H9 (cell line): ENCODE data around the gene TTC12. TPM values are rescaled to one million over a fixed set of nuclear protein-coding genes. Genes with fewer than 3 reads are reported as not detected.

Experiments used
- DNase-seq: peaks from one replicate; pipeline ENCODE4 v3.0.0-alpha.2; 2017
- H2AFZ ChIP-seq: one replicate; pipeline ENCODE4 v1.6.1; 2013; ENCODE audit warnings: mild to moderate bottlenecking, low read length, control low read depth, moderate library complexity
- H2AK5ac ChIP-seq: 2 replicates; pipeline ENCODE4 v1.6.1; 2013; ENCODE audit warnings: low read length, control low read depth, mixed read lengths; ENCODE audit not compliant: insufficient read length
- H2BK120ac ChIP-seq: one replicate; pipeline ENCODE4 v1.6.1; 2013; ENCODE audit warnings: low read depth, mild to moderate bottlenecking, low read length, control low read depth, inconsistent platforms; ENCODE audit not compliant: poor library complexity, severe bottlenecking
- H2BK12ac ChIP-seq: 2 replicates; pipeline ENCODE4 v1.6.1; 2013; ENCODE audit warnings: low read length, control low read depth, mixed read lengths, low read depth; ENCODE audit not compliant: insufficient read length
- H2BK15ac ChIP-seq: 2 replicates; pipeline ENCODE4 v1.6.1; 2013; ENCODE audit warnings: low read depth, low read length, control low read depth
- H2BK20ac ChIP-seq: one replicate; pipeline ENCODE4 v1.6.1; 2013; ENCODE audit warnings: low read depth, mild to moderate bottlenecking, low read length, control low read depth, inconsistent platforms; ENCODE audit not compliant: poor library complexity, severe bottlenecking
- H2BK5ac ChIP-seq: 2 replicates; pipeline ENCODE4 v1.6.1; 2013; ENCODE audit warnings: low read length, control low read depth, mixed read lengths; ENCODE audit not compliant: insufficient read length
- H3K14ac ChIP-seq: 2 replicates; pipeline ENCODE4 v1.6.1; 2013; ENCODE audit warnings: low read length, control low read depth; ENCODE audit not compliant: insufficient read depth
- H3K18ac ChIP-seq: 2 replicates; pipeline ENCODE4 v1.6.1; 2013; ENCODE audit warnings: low read depth, mild to moderate bottlenecking, mixed read lengths, low read length, control low read depth; ENCODE audit not compliant: insufficient read length
- H3K23ac ChIP-seq: 2 replicates; pipeline ENCODE4 v1.6.1; 2013; ENCODE audit warnings: low read length, control low read depth, mixed read lengths, low read depth; ENCODE audit not compliant: insufficient read length
- H3K23me2 ChIP-seq: 2 replicates; pipeline ENCODE4 v1.6.1; 2013; ENCODE audit warnings: low read depth, mild to moderate bottlenecking, mixed read lengths, low read length, control low read depth; ENCODE audit not compliant: insufficient read length, poor library complexity, severe bottlenecking
- H3K27ac ChIP-seq: 2 replicates; pipeline ENCODE4 v1.5.1; 2013; ENCODE audit warnings: low read length, control low read depth, mixed read lengths, low read depth; ENCODE audit not compliant: insufficient read length
- H3K27me3 ChIP-seq: 2 replicates; pipeline ENCODE4 v1.6.1; 2013; ENCODE audit warnings: low read length, control low read depth, inconsistent platforms; ENCODE audit not compliant: insufficient read depth
- H3K4ac ChIP-seq: 2 replicates; pipeline ENCODE4 v1.6.1; 2013; ENCODE audit warnings: low read depth, mild to moderate bottlenecking, control low read depth, inconsistent platforms, low read length, moderate library complexity
- H3K4me1 ChIP-seq: 2 replicates; pipeline ENCODE4 v1.6.1; 2013; ENCODE audit warnings: low read length, control low read depth, inconsistent platforms; ENCODE audit not compliant: insufficient read depth
- H3K4me2 ChIP-seq: 2 replicates; pipeline ENCODE4 v1.6.1; 2013; ENCODE audit warnings: low read length, control low read depth, mixed read lengths; ENCODE audit not compliant: insufficient read length, insufficient read depth
- H3K56ac ChIP-seq: 2 replicates; pipeline ENCODE4 v1.6.1; 2013; ENCODE audit warnings: low read depth, mild to moderate bottlenecking, mixed read lengths, low read length, control low read depth; ENCODE audit not compliant: insufficient read length
- H3K79me1 ChIP-seq: 2 replicates; pipeline ENCODE4 v1.6.1; 2013; ENCODE audit warnings: low read depth, mild to moderate bottlenecking, moderate library complexity, low read length, control low read depth, inconsistent platforms; ENCODE audit not compliant: insufficient read depth, poor library complexity, severe bottlenecking
- H3K79me2 ChIP-seq: 2 replicates; pipeline ENCODE4 v1.6.1; 2013; ENCODE audit warnings: low read length, control low read depth, inconsistent platforms; ENCODE audit not compliant: insufficient read depth
- H3K9ac ChIP-seq: 2 replicates; pipeline ENCODE4 v1.6.1; 2013; ENCODE audit warnings: low read length, control low read depth, mixed read lengths; ENCODE audit not compliant: insufficient read length; ENCODE audit errors: extremely low read depth
- H3K9me3 ChIP-seq: one replicate; pipeline ENCODE4 v1.6.1; 2013; ENCODE audit warnings: low read depth, low read length, inconsistent platforms; ENCODE audit not compliant: control insufficient read depth
- H3T11ph ChIP-seq: one replicate; pipeline ENCODE4 v1.6.1; 2013; ENCODE audit warnings: mild to moderate bottlenecking, low read length, control low read depth, inconsistent platforms
- H4K20me1 ChIP-seq: one replicate; pipeline ENCODE4 v1.6.1; 2013; ENCODE audit not compliant: control insufficient read depth, insufficient read length, insufficient read depth
- H4K5ac ChIP-seq: 2 replicates; pipeline ENCODE4 v1.6.1; 2013; ENCODE audit warnings: low read depth, mild to moderate bottlenecking, mixed read lengths, low read length, control low read depth; ENCODE audit not compliant: insufficient read length
- H4K8ac ChIP-seq: replicated peaks from 2 replicates; pipeline ENCODE4 v1.6.1; 2013; ENCODE audit warnings: low read length, control low read depth, mixed read lengths, low read depth; ENCODE audit not compliant: insufficient read length
- H4K91ac ChIP-seq: 2 replicates; pipeline ENCODE4 v1.6.1; 2013; ENCODE audit warnings: low read depth, mild to moderate bottlenecking, moderate library complexity, mixed read lengths, low read length, control low read depth; ENCODE audit not compliant: insufficient read length
- H3K27ac Mint-ChIP-seq, 3 experiments: 2 replicates in 2 of 3; 3 replicates in 1 of 3; pipeline ENCODE4 v1.8.0; 2020 to 2021; ENCODE audit warnings: mixed read lengths in 3 of 3, mild to moderate bottlenecking in 1 of 3, moderate library complexity in 1 of 3
- H3K27me3 Mint-ChIP-seq: 2 replicates; pipeline ENCODE4 v1.8.0; 2021; ENCODE audit warnings: low read depth, mild to moderate bottlenecking, moderate library complexity, mixed read lengths
- H3K36me3 Mint-ChIP-seq, 3 experiments: 2 replicates in 2 of 3; 3 replicates in 1 of 3; pipeline ENCODE4 v1.8.0; 2020 to 2021; ENCODE audit warnings: low read depth in 3 of 3, mixed read lengths in 3 of 3; ENCODE audit not compliant: insufficient read depth in 1 of 3
- H3K4me1 Mint-ChIP-seq, 2 experiments: 2 replicates each; pipeline ENCODE4 v1.8.0; 2020; ENCODE audit warnings: mixed read lengths in 2 of 2
- H3K4me3 Mint-ChIP-seq, 2 experiments: 2 replicates in 1 of 2; 3 replicates in 1 of 2; pipeline ENCODE4 v1.8.0; 2020 to 2021; ENCODE audit warnings: mild to moderate bottlenecking in 2 of 2, mixed read lengths in 2 of 2, moderate library complexity in 1 of 2
- H3K9me3 Mint-ChIP-seq, 2 experiments: 2 replicates in 1 of 2; 3 replicates in 1 of 2; pipeline ENCODE4 v1.8.0; 2020; ENCODE audit warnings: mild to moderate bottlenecking in 2 of 2, mixed read lengths in 2 of 2, moderate library complexity in 1 of 2
- CTCF ChIP-seq: fragments of 200-600 bp; sonication (generic); conservative IDR thresholded peaks from 3 replicates; pipeline ENCODE4 v1.8.0; 2021; ENCODE audit warnings: antibody characterized with exemption, mild to moderate bottlenecking
- WGBS: extraction: QIAGEN DNeasy Blood & Tissue Kit; methylation state at CpG from one replicate; pipeline ENCODE4 v1.1.7; 2013; ENCODE audit warnings: missing lambda C conversion rate, low lambda C conversion rate, mixed read lengths; ENCODE audit not compliant: insufficient read length; ENCODE audit errors: extremely low coverage; 5-methylcytosine and 5-hydroxymethylcytosine counted together
- total RNA-seq: library from RNA; stranded (reverse); gene quantifications from 2 replicates; pipeline ENCODE4 v1.2.1, GENCODE V29; 2021

TTC12 gene
- total RNA-seq, 1 experiment from 2014 or later = 8.3 TPM

GRCh38 chr11:113269096-113269495, 45.3 kb upstream of the TTC12 start:
- no peak overlapping the region for H3K27ac ChIP-seq
- H3K18ac ChIP-seq = no peak overlapping the region
- no peak overlapping the region for H3K4me3 Mint-ChIP-seq

More at GRCh38 chr11:113269096-113269495, 45.3 kb upstream of the TTC12 start:
- Histone ChIP-seq H3K9ac (no peak overlapping the region), H2BK120ac (no peak overlapping the region), H3K9me3 (no peaks in the 10 kb centered on the region), H3K14ac (no peak overlapping the region), H4K5ac (no peak overlapping the region), H3K23me2 (no peaks in the 10 kb centered on the region), H2AK5ac (no peak overlapping the region), H3K23ac (no peak overlapping the region), H3K27me3 (no peaks in the 10 kb centered on the region), H2BK5ac (no peak overlapping the region), H3T11ph (no peak overlapping the region), H4K8ac (no peak overlapping the region), H3K56ac (no peak overlapping the region), H3K79me1 (no peaks in the 10 kb centered on the region), H3K4ac (no peak overlapping the region), H3K4me2 (no peak overlapping the region), H2BK12ac (no peak overlapping the region), H3K4me1 (no peaks in the 10 kb centered on the region), H2BK20ac (no peak overlapping the region), H2AFZ (no peak overlapping the region), H4K91ac (no peak overlapping the region), H4K20me1 (no peaks in the 10 kb centered on the region), H3K79me2 (no peaks in the 10 kb centered on the region), H2BK15ac (no peak overlapping the region)
- TF ChIP-seq CTCF = no peak
- Mint-ChIP-seq H3K27me3 (no peaks in the 10 kb centered on the region; the same call in 1 of the 2 replicates), H3K4me1 (peaks cover 2 to 6% of the 10 kb centered on the region in 2 experiments), H3K9me3 (no peaks in the 10 kb centered on the region), H3K36me3 (no peaks in the 10 kb centered on the region), H3K27ac (no peak overlapping the region)
- no peak for DNase-seq
- WGBS = no CpG with 5 or more reads among the region's 2 CpGs
